Measurements from ENCODE around the gene GPC6. TPM values are rescaled to one million over a fixed set of nuclear protein-coding genes. Genes with fewer than 3 reads are reported as not detected.

GPC6 gene
- total and polyA plus RNA-seq, 2 donors (not counting 3 experiments of a cell fraction or from before 2014, with no cell fraction given): 0.01 TPM; not detected in 1

DNA sequence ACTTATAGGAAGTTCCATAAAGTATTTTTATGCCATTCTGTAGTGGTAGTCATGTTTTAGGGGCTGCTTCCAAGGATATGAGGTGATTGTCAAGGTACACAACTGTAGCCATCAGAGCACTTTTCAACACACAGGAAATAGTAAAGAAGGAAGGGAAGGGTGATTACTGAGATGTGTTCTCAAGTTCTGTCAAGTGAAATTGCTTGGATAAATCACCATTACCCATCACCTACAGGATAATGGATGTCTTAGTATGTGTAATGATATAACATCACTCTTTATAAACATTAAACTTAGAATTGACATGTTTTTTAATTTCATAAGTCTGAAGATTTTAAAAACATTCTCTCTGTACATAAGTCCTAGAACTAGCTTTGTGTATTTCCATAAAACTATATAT lies 765.0 kb downstream of the GPC6 start:
- Histone ChIP-seq H3K4me1 (ENCODE audit: control insufficient read depth, extremely low read depth, insufficient read depth, low read length) (no peaks in the 10 kb centered on the region), H3K4me2 (ENCODE audit: insufficient read depth, low read length) (no peak overlapping the region), H3K4me3 (replicated peaks in 1 of 3; ENCODE audit: insufficient read depth in 1 of 3, low read depth in 1 of 3, low read length in 3 of 3) (no peak overlapping the region), H3K9me3 (replicated peaks; ENCODE audit: control insufficient read depth, insufficient read depth, low read length) (no peaks in the 10 kb centered on the region), H3K9me1 (replicated peaks; ENCODE audit: control insufficient read depth, extremely low read depth, insufficient read depth, low read length) (no peaks in the 10 kb centered on the region), H3K36me3 (ENCODE audit: control insufficient read depth in 2 of 2, extremely low read depth in 1 of 2, insufficient read depth in 2 of 2, low read length in 2 of 2) (no peaks in the 10 kb centered on the region), H3K9ac (replicated peaks; ENCODE audit: extremely low read depth, insufficient read depth, low read length) (no peak overlapping the region), H2AFZ (ENCODE audit: low read depth, low read length) (no peak overlapping the region), H4K20me1 (replicated peaks; ENCODE audit: control insufficient read depth, extremely low read depth, insufficient read depth, low read length) (no peaks in the 10 kb centered on the region), H3K79me2 (ENCODE audit: control insufficient read depth, insufficient read depth, low read length) (no peaks in the 10 kb centered on the region), H3K27ac (ENCODE audit: insufficient read depth, low read depth, low read length) (no peak overlapping the region), H3K27me3 (ENCODE audit: control insufficient read depth in 2 of 2, insufficient read depth in 2 of 2, low read length in 2 of 2) (no peaks in the 10 kb centered on the region)
- ChIA-PET CTCF (no interaction called here), POLR2A (no interaction called here)
- no TSS peak for BruUV-seq (replicated peaks)
- TF ChIP-seq MYC (IDR thresholded peaks at IDR 0.05; ENCODE audit: low read depth, low read length): no peak
- TF ChIP-seq FOS (IDR thresholded peaks at IDR 0.05; ENCODE audit: borderline replicate concordance, insufficient read depth, low read length): no peak
- TF ChIP-seq EZH2 (IDR thresholded peaks at IDR 0.05; ENCODE audit: borderline replicate concordance, low read depth, low read length, severe bottlenecking): no peak
- no peak for DNase-seq (ENCODE audit: low read depth, low spot score)
- intact Hi-C loops (cut with micrococcal nuclease) (no loop called here), dilution Hi-C loops (cut with MboI; ENCODE audit: extremely low pct_ligation_motif_present, low sequenced_read_pairs) (no loop called here)
- no peak for FAIRE-seq

DNA sequence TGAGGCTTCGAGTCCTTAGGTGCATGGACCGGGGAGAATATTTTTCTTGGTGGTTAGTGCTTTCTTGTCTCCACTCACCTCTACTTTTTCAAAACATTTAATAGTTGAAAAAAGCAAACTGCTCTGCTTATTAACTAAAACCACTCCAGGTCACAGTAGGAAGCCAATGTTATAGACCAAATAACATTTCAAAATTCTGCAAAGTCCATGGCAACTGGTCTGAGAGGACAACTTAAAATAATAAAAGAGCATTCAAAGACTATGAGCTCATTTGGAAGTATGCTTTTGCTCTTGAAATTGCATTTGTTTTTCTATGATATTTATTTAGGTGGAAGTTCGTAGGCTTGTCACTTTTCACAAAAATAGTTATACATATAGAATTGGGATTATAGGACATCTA lies 769.9 kb downstream of the GPC6 start:
- no peak overlapping the region for H3K4me3 ChIP-seq (replicated peaks in 1 of 3; ENCODE audit: insufficient read depth in 1 of 3, low read depth in 1 of 3, low read length in 3 of 3)
- no peaks in the 10 kb centered on the region for H3K9me1 ChIP-seq (replicated peaks; ENCODE audit: control insufficient read depth, extremely low read depth, insufficient read depth, low read length)
- H2AFZ ChIP-seq (ENCODE audit: low read depth, low read length): no peak overlapping the region
- H3K4me2 ChIP-seq (ENCODE audit: insufficient read depth, low read length): no peak overlapping the region
- no peak overlapping the region for H3K27ac ChIP-seq (ENCODE audit: insufficient read depth, low read depth, low read length)
- no peak overlapping the region for H3K9ac ChIP-seq (replicated peaks; ENCODE audit: extremely low read depth, insufficient read depth, low read length)
- no peak for TF ChIP-seq POLR2AphosphoS5 (IDR thresholded peaks at IDR 0.05; ENCODE audit: insufficient read depth, low read depth, low read length)
- TF ChIP-seq FOS (IDR thresholded peaks at IDR 0.05; ENCODE audit: borderline replicate concordance, insufficient read depth, low read length): no peak
- TF ChIP-seq MYC (IDR thresholded peaks at IDR 0.05; ENCODE audit: low read depth, low read length): no peak
- TF ChIP-seq, protein P1, sequence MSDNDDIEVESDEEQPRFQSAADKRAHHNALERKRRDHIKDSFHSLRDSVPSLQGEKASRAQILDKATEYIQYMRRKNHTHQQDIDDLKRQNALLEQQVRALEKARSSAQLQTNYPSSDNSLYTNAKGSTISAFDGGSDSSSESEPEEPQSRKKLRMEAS (IDR thresholded peaks at IDR 0.05; ENCODE audit: insufficient read depth, insufficient read length): no peak
- TF ChIP-seq, protein P2, sequence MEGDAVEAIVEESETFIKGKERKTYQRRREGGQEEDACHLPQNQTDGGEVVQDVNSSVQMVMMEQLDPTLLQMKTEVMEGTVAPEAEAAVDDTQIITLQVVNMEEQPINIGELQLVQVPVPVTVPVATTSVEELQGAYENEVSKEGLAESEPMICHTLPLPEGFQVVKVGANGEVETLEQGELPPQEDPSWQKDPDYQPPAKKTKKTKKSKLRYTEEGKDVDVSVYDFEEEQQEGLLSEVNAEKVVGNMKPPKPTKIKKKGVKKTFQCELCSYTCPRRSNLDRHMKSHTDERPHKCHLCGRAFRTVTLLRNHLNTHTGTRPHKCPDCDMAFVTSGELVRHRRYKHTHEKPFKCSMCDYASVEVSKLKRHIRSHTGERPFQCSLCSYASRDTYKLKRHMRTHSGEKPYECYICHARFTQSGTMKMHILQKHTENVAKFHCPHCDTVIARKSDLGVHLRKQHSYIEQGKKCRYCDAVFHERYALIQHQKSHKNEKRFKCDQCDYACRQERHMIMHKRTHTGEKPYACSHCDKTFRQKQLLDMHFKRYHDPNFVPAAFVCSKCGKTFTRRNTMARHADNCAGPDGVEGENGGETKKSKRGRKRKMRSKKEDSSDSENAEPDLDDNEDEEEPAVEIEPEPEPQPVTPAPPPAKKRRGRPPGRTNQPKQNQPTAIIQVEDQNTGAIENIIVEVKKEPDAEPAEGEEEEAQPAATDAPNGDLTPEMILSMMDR (IDR thresholded peaks at IDR 0.05; ENCODE audit: extremely low read depth in 1 of 2, insufficient read depth in 1 of 2, low read depth in 1 of 2, low read length in 2 of 2): no peak
- TF ChIP-seq JUN (IDR thresholded peaks at IDR 0.05; ENCODE audit: borderline replicate concordance, insufficient read depth, insufficient read length, low read depth): no peak
- no peak for TF ChIP-seq EZH2 (IDR thresholded peaks at IDR 0.05; ENCODE audit: borderline replicate concordance, low read depth, low read length, severe bottlenecking)
- no peak for TF ChIP-seq GATA2 (IDR thresholded peaks at IDR 0.05; ENCODE audit: insufficient read depth, insufficient read length, low read depth, low read length)
- no peak for TF ChIP-seq POLR2A (IDR thresholded peaks at IDR 0.05; ENCODE audit: low read depth, low read length)
- H3K27me3 ChIP-seq (ENCODE audit: control insufficient read depth in 2 of 2, insufficient read depth in 2 of 2, low read length in 2 of 2): no peaks in the 10 kb centered on the region
- intact Hi-C loops (cut with micrococcal nuclease): no loop called here
- no peaks in the 10 kb centered on the region for H4K20me1 ChIP-seq (replicated peaks; ENCODE audit: control insufficient read depth, extremely low read depth, insufficient read depth, low read length)
- no peak for DNase-seq (ENCODE audit: low read depth, low spot score)
- dilution Hi-C loops (cut with MboI; ENCODE audit: extremely low pct_ligation_motif_present, low sequenced_read_pairs): no loop called here
- BruUV-seq (replicated peaks): no TSS peak
- FAIRE-seq: no peak
- no peaks in the 10 kb centered on the region for H3K79me2 ChIP-seq (ENCODE audit: control insufficient read depth, insufficient read depth, low read length)
- POLR2A ChIA-PET: no interaction called here
- no peaks in the 10 kb centered on the region for H3K36me3 ChIP-seq (ENCODE audit: control insufficient read depth in 2 of 2, extremely low read depth in 1 of 2, insufficient read depth in 2 of 2, low read length in 2 of 2)
- CTCF ChIA-PET: no interaction called here
- no peaks in the 10 kb centered on the region for H3K9me3 ChIP-seq (replicated peaks; ENCODE audit: control insufficient read depth, insufficient read depth, low read length)
- no peaks in the 10 kb centered on the region for H3K4me1 ChIP-seq (ENCODE audit: control insufficient read depth, extremely low read depth, insufficient read depth, low read length)

Measured in endothelial cell of umbilical vein (primary cell).